NCI-H510A (cell line): Measurements from ENCODE around the gene DOCK9.

Experiments
- DNase-seq: peaks from one replicate; lab custom pipeline; 2025; lab: John Stamatoyannopoulos, UW

DOCK9 gene

GRCh38 chr13:98950705-98951104 lies 27.2 kb downstream of the DOCK9 start:
- no peak for DNase-seq

GRCh38 chr13:98947925-98948324 lies 29.9 kb downstream of the DOCK9 start:
- DNase-seq = no peak

- DNase-seq = no peak
These were observed 31.8 kb downstream of the DOCK9 start for GRCh38 chr13:98945863-98946605.

GRCh38 chr13:98944336-98944735 lies 33.5 kb downstream of the DOCK9 start:
- no peak for DNase-seq

- DNase-seq = no peak
These were observed 34.9 kb downstream of the DOCK9 start for GRCh38 chr13:98942997-98943396.

GRCh38 chr13:98942485-98942884 lies 35.4 kb downstream of the DOCK9 start:
- no peak for DNase-seq

- DNase-seq = no peak
These were observed 36.3 kb downstream of the DOCK9 start for GRCh38 chr13:98941536-98941935.

- no peak for DNase-seq
These were observed 36.7 kb downstream of the DOCK9 start for GRCh38 chr13:98941126-98941525.

- no peak for DNase-seq
These were observed 37.4 kb downstream of the DOCK9 start for GRCh38 chr13:98940325-98941001.

- no peak for DNase-seq
These were observed 38.1 kb downstream of the DOCK9 start for GRCh38 chr13:98939660-98940191.

- DNase-seq = peak; percentile 3
These were observed 39.1 kb downstream of the DOCK9 start for GRCh38 chr13:98938801-98939200.

- no peak for DNase-seq
These were observed 39.9 kb downstream of the DOCK9 start for GRCh38 chr13:98937911-98938381.

GRCh38 chr13:98934243-98934642 lies 43.6 kb downstream of the DOCK9 start:
- no peak for DNase-seq

- DNase-seq = peak; percentile 27
These were observed 47.7 kb downstream of the DOCK9 start for GRCh38 chr13:98930151-98930591.

GRCh38 chr13:98927951-98928927 lies 49.6 kb downstream of the DOCK9 start:
- no peak for DNase-seq

GRCh38 chr13:98925949-98926348 lies 51.9 kb downstream of the DOCK9 start:
- DNase-seq = no peak

- no peak for DNase-seq
These were observed 54.0 kb downstream of the DOCK9 start for GRCh38 chr13:98923641-98924397.

GRCh38 chr13:98922306-98922705 lies 55.6 kb downstream of the DOCK9 start:
- no peak for DNase-seq

GRCh38 chr13:98921786-98922185 lies 56.1 kb downstream of the DOCK9 start:
- no peak for DNase-seq

GRCh38 chr13:98921015-98921580 lies 56.8 kb downstream of the DOCK9 start:
- no peak for DNase-seq

- DNase-seq = no peak
These were observed 58.3 kb downstream of the DOCK9 start for GRCh38 chr13:98919566-98919965.
